ENCODE measurements around the gene FHL3. TPM values are rescaled to one million over a fixed set of nuclear protein-coding genes. Genes with fewer than 3 reads are reported as not detected.

The FHL3 gene
- total and polyA plus RNA-seq, 9 of the 15 experiments (the other 6 are each of a cell fraction or from before 2014, with no cell fraction given): 6.1 to 144 (median 34.1) TPM

DNA sequence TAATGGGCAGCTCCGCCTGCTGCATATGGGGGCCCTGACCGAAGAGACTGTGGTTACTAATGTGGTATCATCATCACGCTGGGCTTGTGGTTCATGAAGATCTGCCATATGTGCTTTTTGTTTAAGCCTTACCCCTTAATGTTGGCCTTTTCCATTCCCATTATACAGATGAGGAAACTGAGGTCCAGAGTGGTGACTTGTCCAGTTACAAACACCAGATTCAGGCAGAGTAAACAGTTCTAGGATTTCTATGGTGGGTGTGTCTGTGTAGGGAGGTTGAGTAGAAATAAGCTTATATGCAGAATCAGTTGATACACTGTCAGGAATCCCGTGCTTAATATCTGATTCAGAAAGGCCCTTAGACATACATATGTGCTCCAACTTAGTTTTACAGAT is 7.9 kb upstream of the FHL3 start (continued):
- TF ChIP-seq, protein P1, sequence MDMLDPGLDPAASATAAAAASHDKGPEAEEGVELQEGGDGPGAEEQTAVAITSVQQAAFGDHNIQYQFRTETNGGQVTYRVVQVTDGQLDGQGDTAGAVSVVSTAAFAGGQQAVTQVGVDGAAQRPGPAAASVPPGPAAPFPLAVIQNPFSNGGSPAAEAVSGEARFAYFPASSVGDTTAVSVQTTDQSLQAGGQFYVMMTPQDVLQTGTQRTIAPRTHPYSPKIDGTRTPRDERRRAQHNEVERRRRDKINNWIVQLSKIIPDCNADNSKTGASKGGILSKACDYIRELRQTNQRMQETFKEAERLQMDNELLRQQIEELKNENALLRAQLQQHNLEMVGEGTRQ (CRISPR knock-in tag; IDR thresholded peaks at IDR 0.05): no peak
- TF ChIP-seq CEBPB (tag; IDR thresholded peaks at IDR 0.05): no peak
- no peak for TF ChIP-seq CHCHD3 (CRISPR knock-in tag; IDR thresholded peaks at IDR 0.05)
- TF ChIP-seq KLF13 (tag; IDR thresholded peaks at IDR 0.05; ENCODE audit: borderline replicate concordance, low read depth): no peak
- 0 out of 2 replicates have a peak, but pooled peaks have one; percentile 65 for TF ChIP-seq PTBP1 (IDR thresholded peaks at IDR 0.05; ENCODE audit: low read depth, low read length)
- TF ChIP-seq HMG20B (CRISPR knock-in tag; IDR thresholded peaks at IDR 0.05): no peak
- TF ChIP-seq RBFOX2 (IDR thresholded peaks at IDR 0.05; ENCODE audit: low read depth, low read length): no peak
- TF ChIP-seq, protein P2, sequence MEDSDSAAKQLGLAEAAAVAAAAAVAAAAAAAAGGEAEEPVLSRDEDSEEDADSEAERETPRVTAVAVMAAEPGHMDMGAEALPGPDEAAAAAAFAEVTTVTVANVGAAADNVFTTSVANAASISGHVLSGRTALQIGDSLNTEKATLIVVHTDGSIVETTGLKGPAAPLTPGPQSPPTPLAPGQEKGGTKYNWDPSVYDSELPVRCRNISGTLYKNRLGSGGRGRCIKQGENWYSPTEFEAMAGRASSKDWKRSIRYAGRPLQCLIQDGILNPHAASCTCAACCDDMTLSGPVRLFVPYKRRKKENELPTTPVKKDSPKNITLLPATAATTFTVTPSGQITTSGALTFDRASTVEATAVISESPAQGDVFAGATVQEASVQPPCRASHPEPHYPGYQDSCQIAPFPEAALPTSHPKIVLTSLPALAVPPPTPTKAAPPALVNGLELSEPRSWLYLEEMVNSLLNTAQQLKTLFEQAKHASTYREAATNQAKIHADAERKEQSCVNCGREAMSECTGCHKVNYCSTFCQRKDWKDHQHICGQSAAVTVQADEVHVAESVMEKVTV (CRISPR knock-in tag; IDR thresholded peaks at IDR 0.05): no peak
- no peak for TF ChIP-seq RBM14 (IDR thresholded peaks at IDR 0.05; ENCODE audit: borderline replicate concordance, insufficient read depth, low read depth, low read length)
- TF ChIP-seq CEBPG (CRISPR knock-in tag; IDR thresholded peaks at IDR 0.05): no peak
- no peak; a peak in 1 of 4 replicates for TF ChIP-seq CEBPG (tag; conservative IDR thresholded peaks at IDR 0.05 in 1 of 2, IDR thresholded peaks at IDR 0.05 in 1 of 2)
- TF ChIP-seq ZNF24 (IDR thresholded peaks at IDR 0.05): no peak; the same call in 1 of the 2 replicates
- TF ChIP-seq, protein P3, sequence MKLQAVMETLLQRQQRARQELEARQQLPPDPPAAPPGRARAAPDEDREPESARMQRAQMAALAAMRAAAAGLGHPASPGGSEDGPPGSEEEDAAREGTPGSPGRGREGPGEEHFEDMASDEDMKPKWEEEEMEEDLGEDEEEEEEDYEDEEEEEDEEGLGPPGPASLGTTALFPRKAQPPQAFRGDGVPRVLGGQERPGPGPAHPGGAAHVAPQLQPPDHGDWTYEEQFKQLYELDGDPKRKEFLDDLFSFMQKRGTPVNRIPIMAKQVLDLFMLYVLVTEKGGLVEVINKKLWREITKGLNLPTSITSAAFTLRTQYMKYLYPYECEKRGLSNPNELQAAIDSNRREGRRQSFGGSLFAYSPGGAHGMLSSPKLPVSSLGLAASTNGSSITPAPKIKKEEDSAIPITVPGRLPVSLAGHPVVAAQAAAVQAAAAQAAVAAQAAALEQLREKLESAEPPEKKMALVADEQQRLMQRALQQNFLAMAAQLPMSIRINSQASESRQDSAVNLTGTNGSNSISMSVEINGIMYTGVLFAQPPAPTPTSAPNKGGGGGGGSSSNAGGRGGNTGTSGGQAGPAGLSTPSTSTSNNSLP (IDR thresholded peaks at IDR 0.05; ENCODE audit: borderline replicate concordance, low read depth, low read length): no peak
- TF ChIP-seq FOS (IDR thresholded peaks at IDR 0.05; ENCODE audit: extremely low read depth, insufficient read length): no peak
- TF ChIP-seq MTA2 (IDR thresholded peaks at IDR 0.05; ENCODE audit: low read depth): no peak
- TF ChIP-seq CBX1 (IDR thresholded peaks at IDR 0.05; ENCODE audit: low read depth): peak; percentile 21; the same call in 1 of the 2 replicates
- no peak for TF ChIP-seq RUNX1 (IDR thresholded peaks at IDR 0.05; ENCODE audit: low read depth)
- TF ChIP-seq, protein P4, sequence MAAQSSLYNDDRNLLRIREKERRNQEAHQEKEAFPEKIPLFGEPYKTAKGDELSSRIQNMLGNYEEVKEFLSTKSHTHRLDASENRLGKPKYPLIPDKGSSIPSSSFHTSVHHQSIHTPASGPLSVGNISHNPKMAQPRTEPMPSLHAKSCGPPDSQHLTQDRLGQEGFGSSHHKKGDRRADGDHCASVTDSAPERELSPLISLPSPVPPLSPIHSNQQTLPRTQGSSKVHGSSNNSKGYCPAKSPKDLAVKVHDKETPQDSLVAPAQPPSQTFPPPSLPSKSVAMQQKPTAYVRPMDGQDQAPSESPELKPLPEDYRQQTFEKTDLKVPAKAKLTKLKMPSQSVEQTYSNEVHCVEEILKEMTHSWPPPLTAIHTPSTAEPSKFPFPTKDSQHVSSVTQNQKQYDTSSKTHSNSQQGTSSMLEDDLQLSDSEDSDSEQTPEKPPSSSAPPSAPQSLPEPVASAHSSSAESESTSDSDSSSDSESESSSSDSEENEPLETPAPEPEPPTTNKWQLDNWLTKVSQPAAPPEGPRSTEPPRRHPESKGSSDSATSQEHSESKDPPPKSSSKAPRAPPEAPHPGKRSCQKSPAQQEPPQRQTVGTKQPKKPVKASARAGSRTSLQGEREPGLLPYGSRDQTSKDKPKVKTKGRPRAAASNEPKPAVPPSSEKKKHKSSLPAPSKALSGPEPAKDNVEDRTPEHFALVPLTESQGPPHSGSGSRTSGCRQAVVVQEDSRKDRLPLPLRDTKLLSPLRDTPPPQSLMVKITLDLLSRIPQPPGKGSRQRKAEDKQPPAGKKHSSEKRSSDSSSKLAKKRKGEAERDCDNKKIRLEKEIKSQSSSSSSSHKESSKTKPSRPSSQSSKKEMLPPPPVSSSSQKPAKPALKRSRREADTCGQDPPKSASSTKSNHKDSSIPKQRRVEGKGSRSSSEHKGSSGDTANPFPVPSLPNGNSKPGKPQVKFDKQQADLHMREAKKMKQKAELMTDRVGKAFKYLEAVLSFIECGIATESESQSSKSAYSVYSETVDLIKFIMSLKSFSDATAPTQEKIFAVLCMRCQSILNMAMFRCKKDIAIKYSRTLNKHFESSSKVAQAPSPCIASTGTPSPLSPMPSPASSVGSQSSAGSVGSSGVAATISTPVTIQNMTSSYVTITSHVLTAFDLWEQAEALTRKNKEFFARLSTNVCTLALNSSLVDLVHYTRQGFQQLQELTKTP (IDR thresholded peaks at IDR 0.05; ENCODE audit: low read depth in 1 of 2, partially characterized antibody in 2 of 2): no peak
- no peak for TF ChIP-seq IFI16 (CRISPR knock-in tag; IDR thresholded peaks at IDR 0.05)
- TF ChIP-seq SIX5 (IDR thresholded peaks at IDR 0.05; ENCODE audit: borderline replicate concordance in 1 of 2, insufficient read depth in 1 of 2, low read depth in 1 of 2, low read length in 2 of 2): no peak
